ENCODE data around the gene IARS1. TPM values are rescaled to one million over a fixed set of nuclear protein-coding genes. Genes with fewer than 3 reads are reported as not detected.

Gene IARS1
- total RNA-seq, 2 donors from 2014 or later: 50.4 to 73.3 TPM

- intact Hi-C loops (cut with DNase I): no loop called here
- DNase-seq (no peak), ATAC-seq (no peak)
These were observed 38.8 kb downstream of the IARS1 start for GRCh38 chr9:92254381-92255337.

- no peak for DNase-seq
- intact Hi-C loops (cut with DNase I): no loop called here
- ATAC-seq: no peak
These were observed 39.8 kb downstream of the IARS1 start for GRCh38 chr9:92253656-92254055.

- ATAC-seq (no peak), DNase-seq (no peak)
- intact Hi-C loops (cut with DNase I): loop anchor here in 1 of 2 donors (10.0 kb wide), 1 partner anchor 113 kb away; no protein-coding TSS in a partner anchor
These were observed 45.5 kb downstream of the IARS1 start for GRCh38 chr9:92247981-92248380.

- no peak for ATAC-seq
- no peak for DNase-seq
- intact Hi-C loops (cut with DNase I): loop anchor here in 1 of 2 donors (10.0 kb wide), 1 partner anchor 112 kb away; no protein-coding TSS in a partner anchor
These were observed 46.2 kb downstream of the IARS1 start for GRCh38 chr9:92247296-92247695.

- ATAC-seq (no peak), DNase-seq (no peak)
- intact Hi-C loops (cut with DNase I): loop anchor here in 1 of 2 donors (10.0 kb wide), 1 partner anchor 110 kb away; no protein-coding TSS in a partner anchor
These were observed 48.3 kb downstream of the IARS1 start for GRCh38 chr9:92245005-92245797.

Small RNAs within 50 kb of the gene (microRNA-seq; reads per million reads assigned to microRNA genes)
- gene MIR3651: 0 to 1.4 reads per million in 2 donors

Other genes starting within 250 kb of the IARS1 start
- gene SPTLC1, start 178.3 kb downstream of the IARS1 start, total RNA-seq: 10 to 100 TPM; 29.9 to 31.6 TPM
- gene NOL8, start 31.7 kb upstream of the IARS1 start, total RNA-seq: 10 to 100 TPM; 13.3 to 17.6 TPM
- gene CENPP, start 32.3 kb upstream of the IARS1 start, total RNA-seq: 1 to 10 TPM; 1.9 to 3.2 TPM
- 10 to 100 TPM; 17.4 to 25.6 TPM for gene OGN, start 110.9 kb upstream of the IARS1 start, total RNA-seq
- 1 to 10 TPM; 5.8 to 8.5 TPM for gene OMD, start 130.8 kb upstream of the IARS1 start, total RNA-seq
- 1 to 10 TPM; 7.9 to 8.8 TPM for gene ASPN, start 188.8 kb upstream of the IARS1 start, total RNA-seq
- gene ECM2, start 242.3 kb upstream of the IARS1 start, total RNA-seq: 10 to 100 TPM; 14.4 to 17.6 TPM

Measured in left cardiac atrium (tissue), 4 donors.